Activated naive CD4-positive, alpha-beta T cell (primary cell): ENCODE data around the gene SLC38A10.

Experiments
- DNase-seq, 4 experiments: peaks; one replicate each; lab custom pipeline; 2025; lab: John Stamatoyannopoulos, UW

SLC38A10 gene

DNA sequence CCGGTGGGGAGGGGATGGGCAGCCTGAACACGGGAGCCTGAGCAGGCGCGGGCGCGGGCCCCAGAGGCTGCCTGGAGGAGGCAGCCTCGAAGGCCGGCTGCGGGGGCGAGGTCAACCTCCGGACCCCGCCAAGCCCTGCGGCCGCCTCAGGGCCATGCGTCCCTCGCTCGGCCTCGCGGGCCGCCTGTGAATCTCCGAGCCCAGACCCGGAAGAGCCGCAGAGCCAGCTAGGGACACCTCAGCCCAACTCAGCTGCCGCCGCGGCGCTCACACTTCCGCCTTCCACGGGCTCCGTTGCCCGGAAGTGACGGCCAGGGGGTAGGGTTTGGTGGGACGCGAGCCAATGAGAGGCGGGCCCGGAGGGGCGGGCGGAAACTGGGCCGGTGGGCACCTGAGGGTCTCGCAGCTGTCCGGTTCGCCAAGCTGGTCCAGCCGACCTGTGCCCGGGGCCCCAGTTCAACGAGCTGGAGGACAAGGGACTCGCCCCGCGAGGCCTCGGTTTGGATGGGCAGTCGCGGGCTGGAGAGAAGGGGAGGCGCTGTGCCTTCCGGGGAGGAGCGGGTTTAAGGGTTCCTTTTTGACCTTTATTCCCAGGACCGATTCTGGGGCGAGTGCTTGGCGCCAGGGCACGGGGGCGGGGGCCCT is at the start of gene SLC38A10:
Gene SLC38A10, minus strand, starts transcription at position 277 of the 645 bp plus-strand sequence. CDS start 386 bp downstream, outside the sequence.
- peak; percentile 72 to 88 (median 75) for DNase-seq

DNA sequence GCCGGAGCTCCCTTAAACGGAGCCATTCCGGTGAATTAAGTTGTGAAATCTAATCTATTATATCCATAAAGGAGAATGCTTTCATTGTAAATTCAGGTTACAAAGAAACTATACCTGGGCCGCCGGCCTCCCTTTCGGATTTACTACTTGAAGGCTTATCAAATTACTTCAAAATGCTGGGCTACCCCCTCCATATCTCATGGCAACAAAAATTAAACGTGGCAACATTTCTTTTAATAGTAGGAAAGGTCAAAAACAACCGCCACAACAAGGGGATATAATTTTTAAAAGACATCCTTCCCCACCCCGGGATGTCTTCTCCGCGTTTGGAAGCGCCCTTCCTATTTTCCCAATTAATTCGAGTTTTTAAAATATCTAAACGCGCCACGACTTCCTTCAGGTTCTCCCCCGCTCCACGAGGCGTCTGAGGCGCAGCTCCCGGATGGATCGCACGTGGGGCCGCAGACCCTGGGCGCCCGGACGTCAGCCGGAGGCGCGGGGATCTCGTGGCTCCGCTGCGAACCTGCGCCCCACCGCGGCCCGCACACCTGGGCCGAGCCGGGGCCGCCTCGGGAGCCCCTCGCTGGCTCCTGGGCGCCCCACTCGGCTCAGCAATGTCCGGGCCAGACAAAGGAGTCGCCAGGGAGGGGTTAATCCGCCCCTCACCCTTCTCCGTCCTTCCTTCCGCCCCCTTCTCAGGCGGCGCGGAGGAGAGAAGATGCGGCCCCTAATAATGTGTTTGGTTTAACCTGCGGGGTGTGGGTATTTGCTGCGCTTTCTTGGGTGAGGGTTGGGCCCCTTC is 47.4 kb upstream of the SLC38A10 start:
- no peak for DNase-seq

DNA sequence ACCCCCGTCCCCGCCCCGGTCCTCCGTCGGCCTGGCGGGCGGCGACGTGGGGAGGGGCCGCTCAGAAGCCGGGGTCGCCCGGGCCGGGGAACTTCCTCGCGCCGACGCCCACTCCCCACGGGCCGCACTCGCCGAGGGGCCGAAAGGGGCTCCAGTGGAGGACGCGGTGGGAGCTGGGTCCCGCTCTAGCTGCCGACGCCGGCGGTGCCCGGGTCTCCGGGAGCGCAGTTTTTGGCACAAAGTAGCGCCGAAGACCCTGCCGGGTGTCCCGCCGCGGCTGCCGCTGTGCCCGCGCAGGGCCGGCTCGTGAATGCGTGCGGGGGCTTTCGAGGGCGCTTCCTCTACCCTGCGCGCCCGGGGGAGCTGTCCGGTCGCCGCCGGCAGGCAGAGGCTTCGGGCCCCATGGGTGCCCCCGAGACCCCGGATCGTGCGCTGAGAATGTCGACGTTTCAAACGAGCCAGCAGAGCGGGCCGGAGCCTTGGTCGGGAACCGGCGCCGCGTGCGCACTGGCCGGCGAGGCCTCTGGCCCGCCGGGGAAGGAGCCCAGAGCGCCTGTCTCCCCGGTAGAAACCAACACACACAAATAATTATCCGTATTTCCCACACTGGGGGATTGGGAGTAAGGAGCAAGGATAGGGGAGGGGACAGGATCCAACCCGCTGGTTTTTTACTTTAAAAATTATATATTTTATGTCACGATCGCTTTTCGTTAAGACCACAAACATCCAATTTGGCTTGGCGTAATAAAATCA is 46.6 kb upstream of the SLC38A10 start:
- no peak for DNase-seq

DNA sequence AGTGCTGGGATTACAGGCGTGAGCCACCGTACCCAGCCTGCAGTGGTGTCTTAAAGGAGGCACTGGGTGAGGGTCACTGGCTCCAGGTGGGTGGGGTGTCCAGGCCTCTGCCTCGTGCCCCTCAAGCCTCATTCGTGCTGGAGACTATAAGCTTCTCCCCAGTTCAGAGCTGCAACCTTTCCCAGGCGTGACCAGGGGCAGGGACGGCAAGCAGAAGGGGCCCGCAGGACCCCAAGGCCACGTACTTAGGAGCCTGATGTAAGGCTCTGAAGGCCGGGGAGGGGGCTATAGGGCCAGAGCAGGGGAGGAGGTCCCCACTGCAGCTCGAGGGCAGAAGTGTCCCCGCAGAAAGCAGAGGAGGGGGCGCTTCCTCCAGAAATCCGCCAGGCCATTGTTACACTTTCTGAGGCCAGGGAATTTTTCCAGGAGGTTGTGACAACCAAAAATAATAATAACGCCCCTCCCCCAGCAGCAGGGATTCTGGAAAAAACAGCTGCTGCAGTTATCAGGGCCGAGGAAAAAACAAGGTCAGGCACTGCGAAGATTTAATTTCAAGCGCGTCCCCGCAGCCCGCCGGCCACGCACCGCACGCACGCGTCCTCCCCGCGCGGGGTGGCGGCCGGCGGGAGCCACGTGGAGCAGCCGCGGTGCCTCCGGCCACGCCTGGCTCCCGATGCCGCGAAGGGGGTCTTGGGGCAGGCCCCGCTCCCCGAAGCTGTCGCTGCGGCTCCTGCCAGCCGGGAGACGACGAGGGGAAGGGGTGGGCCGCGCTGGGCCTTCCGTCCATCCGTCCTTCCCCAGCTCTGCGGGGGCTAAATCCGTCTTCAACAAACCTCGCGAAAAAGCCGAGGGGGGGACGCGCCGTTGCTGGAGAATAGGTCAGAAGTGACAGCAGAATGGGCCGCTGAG is 45.8 kb upstream of the SLC38A10 start:
- DNase-seq: no peak

DNA sequence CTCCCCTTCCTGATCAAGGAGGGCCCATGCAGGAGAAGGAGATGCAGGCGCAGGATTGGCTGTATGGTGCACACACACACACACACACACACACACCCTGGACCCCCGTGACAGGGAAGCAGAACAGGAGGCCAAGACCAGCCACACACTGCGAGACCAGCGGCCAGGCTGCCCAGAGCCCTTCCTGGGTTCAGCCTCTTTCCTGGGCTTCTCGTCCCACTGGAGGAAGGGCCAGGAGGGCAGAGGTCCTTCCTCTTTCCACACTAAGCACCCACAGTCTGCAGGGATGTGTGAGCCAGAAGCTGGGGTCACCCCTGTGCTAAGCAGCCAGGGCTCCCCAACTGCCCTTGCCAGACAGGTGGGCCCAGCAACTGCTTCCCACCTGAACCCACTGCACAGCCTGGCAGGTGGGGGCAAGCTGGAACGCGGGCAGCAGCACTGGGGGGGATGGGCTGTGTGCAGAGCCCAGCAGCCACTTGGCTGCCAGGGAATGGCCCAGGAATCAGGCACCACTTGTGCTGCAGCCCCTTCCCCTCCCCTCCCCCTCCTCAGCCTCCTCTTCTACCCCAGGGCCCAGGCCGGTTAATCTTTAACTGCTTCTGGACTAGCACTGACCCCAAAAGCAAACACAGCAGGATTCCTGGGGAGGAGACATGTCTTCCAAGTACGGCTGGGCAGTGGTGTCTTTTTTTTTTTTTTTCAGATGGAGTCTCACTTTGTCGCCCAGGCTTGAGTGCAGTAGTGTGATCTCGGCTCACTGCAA is 44.6 kb upstream of the SLC38A10 start:
- no peak for DNase-seq

DNA sequence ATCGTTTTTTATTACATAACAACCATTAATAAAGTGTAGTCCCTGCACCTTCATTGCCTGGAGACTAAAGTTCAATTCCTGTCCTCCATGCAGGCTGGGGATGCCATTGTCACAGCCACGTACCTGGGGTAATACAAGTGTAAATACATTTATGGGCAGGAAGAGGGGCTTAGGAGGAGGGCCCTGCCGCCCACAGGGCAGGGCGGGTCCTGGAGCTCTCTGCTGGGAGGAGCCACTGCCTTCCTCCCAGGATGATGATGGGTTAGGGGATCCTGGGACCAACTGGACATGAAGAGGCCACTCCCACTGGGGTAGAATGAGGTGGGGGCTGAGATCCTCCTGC is 44.1 kb upstream of the SLC38A10 start:
- no peak for DNase-seq

DNA sequence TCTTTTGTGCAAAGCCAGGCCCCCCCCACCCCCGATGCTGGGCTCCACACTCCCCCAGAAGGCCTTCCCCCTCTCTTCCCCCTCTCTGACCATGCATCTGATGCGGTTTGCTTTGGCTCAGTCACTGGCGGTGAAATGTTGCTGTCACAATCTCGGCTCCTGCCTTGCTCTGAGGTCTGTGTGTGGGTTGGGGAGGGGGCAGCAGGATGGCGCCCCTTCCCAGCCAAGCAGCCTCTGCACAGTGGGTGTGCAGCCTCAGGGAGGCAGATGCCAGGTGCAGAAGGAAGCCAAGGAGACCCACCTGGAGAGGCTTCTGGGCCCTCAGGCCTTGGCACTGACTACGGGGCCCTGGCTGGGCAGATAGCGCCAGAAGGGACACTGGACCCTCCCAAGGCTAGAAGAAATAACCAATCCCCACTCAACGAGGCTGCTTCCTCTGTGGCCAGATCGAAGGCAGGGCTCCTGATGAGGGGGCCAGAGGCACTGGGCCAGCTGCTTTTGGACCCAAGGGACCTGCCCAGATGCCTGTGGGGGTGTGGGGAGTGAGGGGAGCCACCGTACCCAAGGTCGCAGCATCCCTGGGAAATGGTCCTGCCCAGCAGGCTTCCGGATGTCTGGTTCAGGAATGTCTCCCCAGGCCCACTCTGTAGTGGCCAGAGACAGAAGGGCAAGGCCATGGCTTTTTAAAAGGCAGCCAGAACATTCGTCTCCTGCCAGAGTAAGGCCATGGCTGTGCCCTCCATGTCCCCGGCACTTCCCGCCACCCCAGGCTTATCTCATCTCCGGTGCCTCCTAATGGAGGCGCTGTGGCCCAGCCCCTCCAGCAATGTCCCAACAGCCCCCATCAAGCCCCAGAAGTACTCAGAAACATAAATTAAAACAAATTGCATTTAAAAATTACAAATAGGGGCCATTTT is 43.4 kb upstream of the SLC38A10 start:
- no peak for DNase-seq

DNA sequence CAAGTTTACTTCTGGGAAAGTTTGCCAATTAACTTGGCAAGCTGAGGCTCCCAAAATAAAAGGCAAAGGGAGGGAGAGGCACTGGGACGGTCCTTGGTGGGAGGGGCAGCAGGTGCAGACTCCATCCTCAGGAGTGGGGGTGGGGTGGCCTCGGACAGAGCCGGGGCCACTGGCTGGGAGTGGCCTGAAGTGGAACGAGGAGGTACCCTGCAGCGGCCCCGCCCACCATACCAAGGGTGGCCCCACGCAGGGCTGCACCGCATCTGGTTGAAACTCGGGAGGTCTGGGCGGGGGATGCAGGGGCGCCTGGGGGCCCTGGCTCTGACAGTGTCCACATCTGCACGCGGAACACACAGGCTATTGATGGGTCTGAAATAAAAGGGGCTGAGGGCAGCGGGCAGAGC is 42.4 kb upstream of the SLC38A10 start:
- no peak for DNase-seq

DNA sequence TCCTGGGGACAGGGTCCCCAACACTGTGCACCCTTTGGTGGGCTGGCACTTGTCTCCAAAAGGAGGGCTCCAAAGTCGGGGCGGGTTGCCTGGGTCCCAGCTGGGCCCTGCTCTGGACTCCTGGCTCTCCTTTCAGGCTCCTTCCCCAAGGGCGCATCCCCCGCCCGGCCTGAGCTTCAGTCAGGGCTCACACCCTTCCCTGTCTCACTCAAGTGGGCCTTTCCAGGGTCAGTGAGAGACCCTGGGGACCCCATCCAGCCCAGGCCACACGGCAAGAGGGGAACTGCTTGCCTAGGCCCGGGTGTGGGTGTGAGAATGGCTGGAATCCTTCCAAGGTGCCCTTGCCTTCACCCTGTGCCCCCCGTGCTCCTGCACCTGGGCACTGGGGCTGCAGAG is 41.8 kb upstream of the SLC38A10 start:
- no peak for DNase-seq

DNA sequence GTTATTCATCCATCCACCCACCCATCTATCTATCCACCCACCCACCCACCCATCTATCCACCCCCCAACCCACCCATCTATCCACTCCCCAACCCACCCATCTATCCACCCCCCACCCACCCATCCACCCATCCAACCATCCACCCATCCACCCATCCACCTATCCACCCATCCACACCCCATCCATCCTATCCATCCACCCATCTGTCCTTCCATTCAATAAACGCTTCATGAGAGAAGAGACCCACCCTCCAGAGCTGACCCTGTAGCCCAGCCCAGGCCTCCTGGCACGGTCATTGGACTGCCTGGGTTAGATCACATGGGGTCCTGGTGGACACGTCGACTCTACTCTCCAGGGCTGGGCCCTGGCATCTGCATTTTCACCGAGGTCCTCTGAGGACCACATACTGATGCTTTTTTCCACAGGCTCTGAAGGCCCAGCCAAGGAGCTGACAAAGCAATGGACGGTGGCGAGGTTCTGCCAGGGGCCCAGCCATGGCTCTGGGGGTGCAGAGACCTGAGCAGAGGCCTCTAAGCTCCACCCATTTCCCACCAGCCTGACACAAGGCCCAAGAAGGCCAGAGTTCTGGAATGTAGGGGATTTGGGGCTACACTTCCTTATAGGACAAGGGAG is 41.3 kb upstream of the SLC38A10 start:
- DNase-seq: no peak

DNA sequence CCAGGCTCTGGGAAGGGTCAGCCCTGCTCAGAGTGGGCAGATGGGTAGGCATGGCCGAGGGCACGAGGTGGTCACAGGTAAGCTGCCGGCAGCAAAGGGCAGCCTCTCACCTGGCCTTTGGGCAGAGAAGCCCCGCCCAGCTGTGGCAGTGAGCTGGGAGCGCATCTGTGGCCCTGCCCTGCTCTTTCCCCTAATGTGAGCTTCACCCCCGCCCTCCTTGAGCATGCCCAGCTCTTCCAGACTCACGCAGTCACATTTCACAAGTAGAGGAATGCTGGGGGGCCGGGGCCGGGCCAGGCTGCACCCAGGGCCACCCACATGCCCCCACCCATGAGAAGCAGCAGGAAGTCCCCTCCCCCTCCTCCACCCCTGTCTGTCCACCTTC is 40.7 kb upstream of the SLC38A10 start:
- no peak for DNase-seq

DNA sequence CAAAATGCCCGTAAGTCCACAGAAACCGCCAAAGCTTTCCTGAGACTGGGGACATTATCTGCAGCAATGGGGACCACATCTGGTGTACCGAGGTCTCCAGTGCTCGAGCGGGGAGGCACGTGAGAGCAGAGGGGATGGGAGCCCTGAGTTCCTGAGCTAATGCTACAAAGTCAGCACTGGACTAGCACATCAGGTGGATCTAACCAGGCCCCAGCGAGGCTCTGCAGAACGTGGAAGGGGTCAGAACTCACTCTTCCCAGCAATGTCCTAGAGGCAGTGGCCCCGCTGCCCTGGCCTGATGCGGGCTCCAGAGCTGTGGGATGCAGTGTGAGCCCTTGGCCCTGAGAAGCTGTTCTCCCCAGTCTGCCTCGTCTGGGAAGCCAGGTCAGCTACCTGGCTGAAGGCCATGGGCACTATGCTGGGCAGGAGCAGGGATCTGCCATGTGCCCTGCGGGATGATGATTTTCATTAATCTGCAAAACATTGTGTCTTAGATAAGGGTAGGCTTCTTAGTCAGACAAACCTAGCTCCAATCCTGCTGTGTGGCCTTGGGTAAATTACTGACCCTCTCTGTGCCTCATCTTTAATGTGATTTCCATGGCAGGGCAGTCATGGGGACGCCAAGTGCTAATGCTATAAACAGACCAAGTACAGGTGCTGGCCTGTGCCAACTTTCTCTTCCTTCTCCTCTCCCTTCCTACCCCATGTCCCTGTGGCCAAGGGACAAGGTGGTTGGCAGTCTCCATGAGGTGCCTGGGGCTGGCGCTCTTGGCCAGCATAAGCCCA is 40.1 kb upstream of the SLC38A10 start:
- DNase-seq: no peak

DNA sequence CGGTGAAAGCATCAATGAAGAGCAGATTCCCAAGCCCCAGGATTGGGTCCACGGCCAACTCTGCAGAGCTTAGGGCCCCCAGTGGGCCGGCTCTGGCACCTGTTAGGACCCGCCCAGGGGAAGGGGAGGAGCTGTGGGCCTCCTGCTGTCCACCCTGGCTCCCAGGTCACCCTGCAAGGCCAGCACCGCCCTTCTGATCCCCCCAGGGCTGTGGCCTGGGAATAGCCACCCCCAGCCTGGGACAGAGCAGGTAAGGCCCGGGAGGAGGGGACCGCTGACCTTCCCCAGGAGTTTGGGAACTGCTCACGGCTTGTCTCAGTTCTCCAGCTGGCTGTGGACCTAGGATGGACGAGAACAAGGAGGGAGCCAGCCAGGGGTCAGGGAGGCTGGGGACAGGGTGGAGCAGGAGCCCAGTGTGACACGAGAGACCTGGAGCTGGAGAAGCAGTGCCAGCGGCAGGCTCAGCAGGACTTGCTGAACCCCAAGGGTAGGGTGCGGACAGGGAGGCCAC is 39.3 kb upstream of the SLC38A10 start:
- DNase-seq: no peak

DNA sequence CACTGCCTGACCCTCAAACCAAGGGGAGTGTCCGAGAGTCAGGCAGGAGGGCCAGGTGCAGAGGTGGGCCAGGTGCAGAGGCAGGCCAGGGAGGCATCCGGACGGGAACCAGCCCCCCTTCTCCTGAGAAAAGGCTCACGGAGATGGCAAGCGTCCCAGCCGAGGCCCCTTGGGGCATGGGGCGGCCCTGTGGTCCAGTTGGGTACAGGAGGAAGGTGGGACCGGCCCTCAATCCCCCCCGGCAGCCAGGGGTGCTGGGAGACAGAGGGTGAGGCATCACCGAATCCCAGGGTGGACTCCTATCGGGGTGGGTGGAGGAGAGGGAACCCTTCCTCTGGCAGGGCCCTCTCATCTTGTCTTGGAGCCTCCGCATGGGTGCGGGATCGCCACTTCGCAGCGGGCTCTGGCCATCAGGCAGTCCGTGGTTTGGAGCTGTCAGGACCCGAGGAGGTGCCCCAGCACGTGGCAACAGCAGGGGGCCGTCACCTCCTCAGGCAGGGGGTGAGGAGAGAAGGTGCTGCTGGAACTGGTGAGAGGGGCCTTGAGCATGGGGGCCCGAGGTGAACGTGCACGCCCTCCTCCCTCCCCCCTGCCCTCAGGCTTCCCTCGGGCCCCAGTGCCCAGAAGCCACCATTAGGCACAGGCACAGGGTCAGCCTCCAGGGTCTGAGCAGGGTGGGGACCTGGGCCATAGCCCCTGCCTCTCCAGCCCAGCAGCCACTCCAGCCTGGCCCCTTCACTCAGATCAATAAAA is 38.7 kb upstream of the SLC38A10 start:
- DNase-seq: no peak

DNA sequence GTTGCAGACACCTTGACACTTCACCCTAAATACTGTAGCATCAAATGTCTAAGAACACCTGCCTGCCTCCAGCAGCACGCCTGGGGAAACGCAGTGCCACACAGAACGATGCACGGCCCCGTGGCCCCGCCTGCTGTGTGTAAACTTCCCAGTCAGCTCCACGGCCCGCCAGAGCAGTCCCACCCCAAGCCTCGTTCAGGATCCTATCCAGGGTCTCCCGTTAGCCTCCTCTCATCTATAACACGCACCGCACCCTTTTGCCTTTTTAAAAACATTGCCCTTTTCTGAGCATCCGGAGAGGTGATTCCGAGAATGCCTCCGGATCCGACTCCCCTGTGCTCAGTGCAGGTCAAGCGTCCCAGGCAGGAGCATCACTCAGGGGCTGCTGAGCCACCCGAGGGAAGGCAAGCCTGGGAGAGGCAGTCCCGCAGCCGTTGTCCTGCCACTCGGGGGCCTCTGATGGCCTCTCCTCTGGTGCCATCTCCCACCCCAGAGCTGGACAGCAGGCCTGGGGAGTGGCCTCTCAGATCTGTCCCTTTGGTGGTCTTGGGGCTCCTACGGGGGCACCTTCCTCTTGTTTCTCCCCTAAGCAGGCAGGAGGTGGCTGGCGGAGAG is 37.9 kb upstream of the SLC38A10 start:
- DNase-seq: no peak

DNA sequence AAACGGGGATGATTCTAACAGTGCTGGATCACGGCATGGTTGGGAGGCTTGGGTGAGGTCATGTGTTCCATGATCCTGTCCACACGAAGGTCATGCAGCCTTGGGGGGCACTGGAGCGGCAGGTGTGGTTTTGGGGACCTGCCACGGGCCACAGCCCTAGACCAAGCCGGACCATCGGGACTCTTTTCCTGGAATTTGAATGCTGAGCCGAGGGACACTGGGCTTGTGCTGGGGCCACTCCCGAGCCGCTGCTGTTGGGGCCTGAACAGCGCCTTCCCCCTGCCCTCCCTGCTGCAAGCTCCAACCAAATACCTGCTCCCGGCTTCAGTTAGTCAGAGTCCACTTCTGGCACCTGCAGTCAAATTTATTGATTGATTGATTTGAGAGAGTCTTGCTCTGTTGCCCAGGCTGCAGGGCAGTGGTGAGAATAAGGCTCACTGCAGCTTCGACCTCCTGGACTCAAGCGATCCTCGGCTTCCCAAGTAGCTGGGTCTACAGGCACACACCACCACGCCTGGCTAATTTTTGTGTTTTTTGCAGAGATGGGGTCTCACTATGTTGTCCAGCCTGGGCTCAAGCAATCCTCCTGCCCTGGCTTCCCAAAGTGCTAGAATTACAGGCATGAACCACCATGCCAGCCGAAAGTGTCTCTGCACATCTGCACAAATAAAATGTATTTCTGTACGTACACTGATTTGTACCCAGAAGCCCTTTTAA is 37.2 kb upstream of the SLC38A10 start:
- DNase-seq: no peak
